Panc1 (cell line): ENCODE data around the gene METRN.

Experiments
- CTCF ChIP-seq: fragments of 450-650 bp; IDR thresholded peaks from 2 replicates; pipeline ENCODE4 v1.5.1; 2017; ENCODE audit warnings: mild to moderate bottlenecking
- POLR2AphosphoS5 ChIP-seq: IDR thresholded peaks from 2 replicates; pipeline ENCODE4 v1.6.1; 2012; ENCODE audit warnings: mild to moderate bottlenecking, low read depth, low read length, moderate library complexity
- REST ChIP-seq, 2 experiments: IDR thresholded peaks; 2 replicates each; pipeline ENCODE4 v1.6.1; 2011 to 2012; ENCODE audit warnings: low read depth in 2 of 2, control low read depth in 1 of 2, low read length in 1 of 2, mild to moderate bottlenecking in 1 of 2, moderate library complexity in 1 of 2; ENCODE audit not compliant: insufficient read depth in 1 of 2
- SIN3A ChIP-seq: IDR thresholded peaks from 2 replicates; pipeline ENCODE4 v1.6.1; 2012; ENCODE audit warnings: low read depth, mild to moderate bottlenecking, low read length, moderate library complexity, borderline replicate concordance; ENCODE audit not compliant: insufficient read depth

- TF ChIP-seq CTCF (no peak), POLR2AphosphoS5 (no peak), SIN3A (no peak), REST (IDR thresholded peaks at IDR 0.05; ENCODE audit: insufficient read depth in 1 of 2, low read depth in 2 of 2, low read length in 1 of 2) (no peak)
Measured at GRCh38 chr16:711084-711483, 3.8 kb upstream of the METRN start.
